Activated CD8-positive, alpha-beta memory T cell treated with anti-CD3 and anti-CD28 coated beads, Interleukin-2, amount 50 U/mL, for 24 hours (primary cell): ENCODE data around the gene PEX26.
"Not testable (repeated sequence)": the region's sequence is repeated elsewhere in the genome, so short reads cannot be mapped to it uniquely, and the experiment has no call there.

ENCODE experiments used
- DNase-seq: peaks from one replicate; pipeline ENCODE4 v3.0.0-alpha.2; 2020; ENCODE audit errors: extremely low read depth

The PEX26 gene

GRCh38 chr22:18119409-18120110 is 41.8 kb downstream of the PEX26 start:
- no peak for DNase-seq

GRCh38 chr22:18120857-18121256 is 43.1 kb downstream of the PEX26 start:
- DNase-seq: no peak

- DNase-seq: no peak
Observed at GRCh38 chr22:18121506-18121905, 43.7 kb downstream of the PEX26 start.

GRCh38 chr22:18121954-18122554 is 44.3 kb downstream of the PEX26 start:
- DNase-seq: no peak

GRCh38 chr22:18123476-18124025 is 45.8 kb downstream of the PEX26 start:
- DNase-seq: not testable (repeated sequence)

GRCh38 chr22:18126606-18127005 is 48.8 kb downstream of the PEX26 start:
- DNase-seq: no peak

GRCh38 chr22:18130018-18130417 is 52.2 kb downstream of the PEX26 start:
- no peak for DNase-seq

GRCh38 chr22:18130699-18131429 is 53.1 kb downstream of the PEX26 start:
- no peak for DNase-seq

- DNase-seq: no peak
Observed at GRCh38 chr22:18133452-18133851, 55.7 kb downstream of the PEX26 start.

- DNase-seq: no peak
Observed at GRCh38 chr22:18136563-18137320, 59.0 kb downstream of the PEX26 start.

GRCh38 chr22:18141004-18141403 is 63.2 kb downstream of the PEX26 start:
- DNase-seq: not testable (repeated sequence)

GRCh38 chr22:18144105-18144504 is 66.3 kb downstream of the PEX26 start:
- DNase-seq: no peak

- no peak for DNase-seq
Observed at GRCh38 chr22:18145676-18146388, 68.0 kb downstream of the PEX26 start.

- DNase-seq: no peak
Observed at GRCh38 chr22:18146389-18146753, 68.6 kb downstream of the PEX26 start.

- DNase-seq: no peak
Observed at GRCh38 chr22:18147791-18148190, 70.0 kb downstream of the PEX26 start.

GRCh38 chr22:18148293-18148965 is 70.6 kb downstream of the PEX26 start:
- no peak for DNase-seq

GRCh38 chr22:18152519-18152918 is 74.7 kb downstream of the PEX26 start:
- no peak for DNase-seq

- no peak for DNase-seq
Observed at GRCh38 chr22:18154821-18155390, 77.1 kb downstream of the PEX26 start.
